H1 (cell line): ENCODE results near the gene SPPL3. TPM values are rescaled to one million over a fixed set of nuclear protein-coding genes. Genes with fewer than 3 reads are reported as not detected.

Experiments used
- CTCF ChIP-seq, 3 experiments: IDR thresholded peaks; 1 replicate in 2 of 3; 2 replicates in 1 of 3; pipeline versions ENCODE4 v1.5.1 to v1.6.1; 2011; ENCODE audit warnings: low read length in 3 of 3, mild to moderate bottlenecking in 3 of 3, inconsistent platforms in 2 of 3, low read depth in 1 of 3, moderate library complexity in 1 of 3; ENCODE audit not compliant: insufficient read depth in 1 of 3; ENCODE audit errors: control extremely low read depth in 1 of 3
- HDAC2 ChIP-seq, 2 experiments: fragments of 300-600 bp in 1 of 2; sonication (generic) in 1 of 2; IDR thresholded peaks; 2 replicates each; pipeline ENCODE4 v1.6.1; 2011 to 2012; ENCODE audit warnings: low read depth in 2 of 2, low read length in 2 of 2, mild to moderate bottlenecking in 2 of 2, moderate library complexity in 2 of 2, borderline replicate concordance in 1 of 2, inconsistent platforms in 1 of 2
- JUND ChIP-seq: IDR thresholded peaks from 2 replicates; pipeline ENCODE4 v1.6.1; 2011; ENCODE audit warnings: mild to moderate bottlenecking, improper control_type of control experiment, low read length
- NRF1 ChIP-seq: IDR thresholded peaks from 2 replicates; pipeline ENCODE4 v1.6.1; 2011; ENCODE audit warnings: mild to moderate bottlenecking, low read depth, low read length, improper control_type of control experiment
- SUZ12 ChIP-seq: fragments of 200-600 bp; sonication (generic); IDR thresholded peaks from 2 replicates; pipeline ENCODE4 v1.6.1; 2012; ENCODE audit warnings: mild to moderate bottlenecking, inconsistent platforms, low read length, moderate library complexity, mixed read lengths
- TAF1 ChIP-seq: IDR thresholded peaks from 2 replicates; pipeline ENCODE4 v1.6.1; 2011; ENCODE audit warnings: mild to moderate bottlenecking, low read depth, low read length
- polyA plus RNA-seq, 7 experiments: library from polyadenylated mRNA; depleted of rRNA in 3 of 7; stranded (reverse) in 5 of 7; unstranded in 2 of 7; fragments of >200 nt in 5 of 7; fragments of 200-250 nt in 2 of 7; gene quantifications; 1 replicate in 5 of 7; 2 replicates in 1 of 7; 4 replicates in 1 of 7; pipeline versions ENCODE4 v1.2.1 to v1.2.3, GENCODE V29; 2011 to 2013; ENCODE audit warnings: missing spikeins in 2 of 7, mixed read lengths in 2 of 7
- total RNA-seq: library from RNA; stranded (reverse); fragmentation: NEBNext Ultra II Directional; extraction: Animal tissue kit (Norgen Biotek cat#: 25700); gene quantifications from 2 replicates; pipeline ENCODE4 v1.2.1, GENCODE V29; 2021

Gene SPPL3
- total and polyA plus RNA-seq, 2 of the 8 experiments (the other 6 are each of a cell fraction or from before 2014, with no cell fraction given) = 27.3 to 48.4 TPM

GRCh38 chr12:120818416-120818815, 85.7 kb downstream of the SPPL3 start (continued):
- TF ChIP-seq CTCF (IDR thresholded peaks at IDR 0.05; ENCODE audit: control extremely low read depth in 1 of 3, insufficient read depth in 1 of 3, low read depth in 1 of 3, low read length in 3 of 3) = no peak
- TF ChIP-seq JUND = no peak
- no peak for TF ChIP-seq NRF1
- no peak for TF ChIP-seq HDAC2 (IDR thresholded peaks at IDR 0.05; ENCODE audit: borderline replicate concordance in 1 of 2, low read depth in 2 of 2, low read length in 2 of 2)
- TF ChIP-seq TAF1 = no peak
- no peak for TF ChIP-seq SUZ12
